K562 (cell line): ENCODE results near the gene UPK2. TPM values are rescaled to one million over a fixed set of nuclear protein-coding genes. Genes with fewer than 3 reads are reported as not detected.

Experiments
- ARNT ChIP-seq, 2 experiments: fragments of 450-650 bp; IDR thresholded peaks; 2 replicates each; pipeline ENCODE4 v1.6.1; 2016; ENCODE audit warnings: mild to moderate bottlenecking in 1 of 2
- CBFB ChIP-seq: sonication (generic); formaldehyde crosslinking; IDR thresholded peaks from 2 replicates; pipeline ENCODE4 v1.4.0; 2020; ENCODE audit warnings: mild to moderate bottlenecking, missing genetic modification reagents
- CBX3 ChIP-seq, 2 experiments: IDR thresholded peaks; 1 replicate in 1 of 2; 2 replicates in 1 of 2; pipeline ENCODE4 v1.6.1; 2012; ENCODE audit warnings: inconsistent platforms in 2 of 2, low read length in 2 of 2, borderline replicate concordance in 1 of 2, control low read depth in 1 of 2
- IRF2 ChIP-seq: sonication (generic); formaldehyde crosslinking; IDR thresholded peaks from 2 replicates; pipeline ENCODE4 v1.8.1; 2022; ENCODE audit warnings: mild to moderate bottlenecking, missing genetic modification reagents
- NCOA1 ChIP-seq: fragments of 450-650 bp; IDR thresholded peaks from 2 replicates; pipeline ENCODE4 v1.6.1; 2016; ENCODE audit warnings: low read depth
- NFE2L1 ChIP-seq: fragments of 450-650 bp; IDR thresholded peaks from 2 replicates; pipeline ENCODE4 v1.6.1; 2016; ENCODE audit warnings: missing genetic modification characterization, low read depth, mild to moderate bottlenecking, missing compliant biosample characterization, moderate library complexity, borderline replicate concordance
- NFIC ChIP-seq: fragments of 450-650 bp; IDR thresholded peaks from 2 replicates; pipeline ENCODE4 v1.6.1; 2017; ENCODE audit warnings: mild to moderate bottlenecking, inconsistent platforms
- NFIX ChIP-seq: fragments of 250-450 bp; sonication (Bioruptor Pico); IDR thresholded peaks from 2 replicates; pipeline ENCODE4 v1.4.0; 2020; ENCODE audit warnings: low read depth, mild to moderate bottlenecking, moderate library complexity
- NR4A1 ChIP-seq, 2 experiments: fragments of 250-450 bp in 1 of 2; fragments of 450-650 bp in 1 of 2; sonication (Bioruptor Pico) in 1 of 2; IDR thresholded peaks; 2 replicates each; pipeline versions ENCODE4 v1.4.0 to v1.6.1; 2016 to 2020; ENCODE audit warnings: mild to moderate bottlenecking in 2 of 2, missing compliant biosample characterization in 1 of 2, missing genetic modification characterization in 1 of 2, moderate library complexity in 1 of 2
- PHF20 ChIP-seq: fragments of 450-650 bp; IDR thresholded peaks from 2 replicates; pipeline ENCODE4 v1.6.1; 2018; ENCODE audit not compliant: partially characterized antibody
- TAF15 ChIP-seq: fragments of 200-400 bp; formaldehyde crosslinking; IDR thresholded peaks from 2 replicates; pipeline ENCODE4 v1.6.1; 2017; ENCODE audit warnings: mild to moderate bottlenecking, low read depth, low read length, moderate library complexity
- TOE1 ChIP-seq, 2 experiments: fragments of 450-650 bp in 1 of 2; sonication (generic) in 1 of 2; formaldehyde crosslinking in 1 of 2; IDR thresholded peaks; 2 replicates each; pipeline versions ENCODE4 v1.7.1 to v1.8.0; 2016 to 2022; ENCODE audit warnings: borderline replicate concordance in 2 of 2, mild to moderate bottlenecking in 2 of 2, antibody characterized with exemption in 1 of 2, inconsistent platforms in 1 of 2, low read depth in 1 of 2, missing genetic modification reagents in 1 of 2, moderate library complexity in 1 of 2
- polyA plus RNA-seq, 8 experiments: library from polyadenylated mRNA; depleted of rRNA in 4 of 8; stranded (reverse) in 5 of 8; unstranded in 3 of 8; fragments of >200 nt; fragmentation: Nextera tagmentation in 2 of 8; fragmentation: Illumina TruSeq in 1 of 8; extraction: Ambion mirVana in 2 of 8; extraction: Trizol in 1 of 8; gene quantifications; 2 replicates each; pipeline versions ENCODE4 v1.2.1 to v1.2.3, GENCODE V29; 2011 to 2014; ENCODE audit warnings: inconsistent platforms in 1 of 8, missing spikeins in 1 of 8
- total RNA-seq, 7 experiments: library from RNA; depleted of rRNA in 6 of 7; stranded (reverse); fragments of >200 nt in 6 of 7; fragmentation: Illumina TruSeq in 2 of 7; extraction: Trizol in 2 of 7; gene quantifications; 2 replicates each; pipeline versions ENCODE4 v1.2.1 to v1.2.3, GENCODE V29; 2011 to 2021; ENCODE audit warnings: low replicate concordance in 1 of 7
- TF ChIP-seq, protein P1 (sequence below): sonication (generic); formaldehyde crosslinking; IDR thresholded peaks from 2 replicates; pipeline ENCODE4 v1.8.0; 2022; ENCODE audit warnings: mild to moderate bottlenecking, low read depth, missing genetic modification reagents
- TF ChIP-seq, protein P2 (sequence below): fragments of 450-650 bp; IDR thresholded peaks from 2 replicates; pipeline ENCODE4 v1.6.1; 2016; ENCODE audit warnings: borderline replicate concordance
- TF ChIP-seq, protein P3 (sequence below): fragments of 200-800 bp; sonication (Bioruptor generic); IDR thresholded peaks from 2 replicates; pipeline ENCODE4 v1.6.1; 2017; ENCODE audit warnings: missing genetic modification characterization, missing compliant biosample characterization
- TF ChIP-seq, protein P4 (sequence below): sonication (generic); formaldehyde crosslinking; IDR thresholded peaks from 2 replicates; pipeline ENCODE4 v1.8.0; 2022; ENCODE audit warnings: missing genetic modification reagents, mild to moderate bottlenecking, moderate library complexity, borderline replicate concordance
- TF ChIP-seq, protein P5 (sequence below), 3 experiments: fragments of 200-800 bp in 1 of 3; sonication (Bioruptor generic) in 1 of 3; sonication (generic) in 1 of 3; formaldehyde crosslinking in 1 of 3; IDR thresholded peaks; 2 replicates each; pipeline versions ENCODE4 v1.6.1 to v1.8.0; 2016 to 2022; ENCODE audit warnings: mild to moderate bottlenecking in 2 of 3, missing compliant biosample characterization in 2 of 3, missing genetic modification characterization in 2 of 3, missing genetic modification reagents in 1 of 3

The UPK2 gene
- total and polyA plus RNA-seq, 9 of the 15 experiments (the other 6 are each of a cell fraction or from before 2014, with no cell fraction given), result not detected

DNA sequence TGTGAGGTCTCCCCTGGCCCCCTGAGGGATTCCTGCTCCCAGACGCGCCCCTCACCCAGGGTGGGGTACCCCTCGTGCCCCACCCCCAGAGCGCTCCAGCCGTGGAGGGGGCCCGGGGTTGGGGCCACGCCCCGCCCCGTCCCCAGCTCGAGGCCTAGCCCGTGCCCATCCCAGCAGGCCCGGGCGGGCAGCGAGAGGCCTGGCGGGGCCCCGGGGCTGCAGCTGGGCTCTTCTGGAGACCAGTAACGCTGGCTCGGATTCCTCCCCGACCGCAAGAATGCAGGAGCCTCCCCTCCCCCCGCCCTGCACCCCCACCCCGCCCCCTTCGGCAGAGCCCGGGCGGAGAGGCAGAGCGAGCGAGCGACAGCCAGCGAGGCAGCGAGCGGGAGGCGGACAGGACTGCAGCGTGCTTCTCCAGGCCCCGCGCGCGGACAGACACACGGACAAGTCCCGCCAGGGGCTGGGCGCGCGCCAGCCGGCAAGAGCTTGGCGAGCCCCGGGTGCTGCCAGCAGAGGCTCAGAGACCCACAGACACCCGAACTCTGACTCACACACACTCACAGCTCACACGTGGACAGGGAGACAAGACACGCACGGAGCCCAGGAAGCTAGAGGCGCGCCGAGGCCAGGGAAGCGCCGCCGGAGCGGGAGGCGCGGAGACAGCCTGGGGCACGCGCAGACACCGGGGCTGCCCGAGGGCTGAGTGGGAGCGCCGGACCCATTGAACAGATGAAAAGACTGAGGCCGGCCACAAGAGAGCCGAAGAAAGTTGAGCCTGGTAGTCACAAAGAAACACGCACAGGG, 45.6 kb upstream of the UPK2 start (continued):
- TF ChIP-seq, protein P1, sequence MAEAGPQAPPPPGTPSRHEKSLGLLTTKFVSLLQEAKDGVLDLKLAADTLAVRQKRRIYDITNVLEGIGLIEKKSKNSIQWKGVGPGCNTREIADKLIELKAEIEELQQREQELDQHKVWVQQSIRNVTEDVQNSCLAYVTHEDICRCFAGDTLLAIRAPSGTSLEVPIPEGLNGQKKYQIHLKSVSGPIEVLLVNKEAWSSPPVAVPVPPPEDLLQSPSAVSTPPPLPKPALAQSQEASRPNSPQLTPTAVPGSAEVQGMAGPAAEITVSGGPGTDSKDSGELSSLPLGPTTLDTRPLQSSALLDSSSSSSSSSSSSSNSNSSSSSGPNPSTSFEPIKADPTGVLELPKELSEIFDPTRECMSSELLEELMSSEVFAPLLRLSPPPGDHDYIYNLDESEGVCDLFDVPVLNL, result peak; percentile 39; the same call in 1 of the 2 replicates
- TF ChIP-seq NCOA1 (peak; percentile 35; the same call in 1 of the 2 replicates), PHF20 (peak; percentile 79), IRF2 (CRISPR knock-in tag) (no peak), NFIX (CRISPR knock-in tag) (no peak), TOE1 (IDR thresholded peaks at IDR 0.05; ENCODE audit: borderline replicate concordance) (0 out of 2 replicates have a peak, but pooled peaks have one; percentile 26), TOE1 (CRISPR knock-in tag; IDR thresholded peaks at IDR 0.05; ENCODE audit: borderline replicate concordance, low read depth) (no peak), CBX3 (IDR thresholded peaks at IDR 0.05; ENCODE audit: borderline replicate concordance in 1 of 2, low read length in 2 of 2) (peak in 1 of 2 experiments; percentile 65; a peak in 1 of 3 replicates), NFE2L1 (tag) (no peak), NR4A1 (CRISPR knock-in tag; IDR thresholded peaks at IDR 0.05) (no peak), NR4A1 (tag; IDR thresholded peaks at IDR 0.05) (0 out of 2 replicates have a peak, but pooled peaks have one; percentile 34), NFIC (0 out of 2 replicates have a peak, but pooled peaks have one; percentile 17), ARNT (IDR thresholded peaks at IDR 0.05) (no peak), CBFB (CRISPR knock-in tag) (no peak), TAF15 (no peak)
- TF ChIP-seq, protein P2, sequence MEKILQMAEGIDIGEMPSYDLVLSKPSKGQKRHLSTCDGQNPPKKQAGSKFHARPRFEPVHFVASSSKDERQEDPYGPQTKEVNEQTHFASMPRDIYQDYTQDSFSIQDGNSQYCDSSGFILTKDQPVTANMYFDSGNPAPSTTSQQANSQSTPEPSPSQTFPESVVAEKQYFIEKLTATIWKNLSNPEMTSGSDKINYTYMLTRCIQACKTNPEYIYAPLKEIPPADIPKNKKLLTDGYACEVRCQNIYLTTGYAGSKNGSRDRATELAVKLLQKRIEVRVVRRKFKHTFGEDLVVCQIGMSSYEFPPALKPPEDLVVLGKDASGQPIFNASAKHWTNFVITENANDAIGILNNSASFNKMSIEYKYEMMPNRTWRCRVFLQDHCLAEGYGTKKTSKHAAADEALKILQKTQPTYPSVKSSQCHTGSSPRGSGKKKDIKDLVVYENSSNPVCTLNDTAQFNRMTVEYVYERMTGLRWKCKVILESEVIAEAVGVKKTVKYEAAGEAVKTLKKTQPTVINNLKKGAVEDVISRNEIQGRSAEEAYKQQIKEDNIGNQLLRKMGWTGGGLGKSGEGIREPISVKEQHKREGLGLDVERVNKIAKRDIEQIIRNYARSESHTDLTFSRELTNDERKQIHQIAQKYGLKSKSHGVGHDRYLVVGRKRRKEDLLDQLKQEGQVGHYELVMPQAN, result 0 out of 2 replicates have a peak, but pooled peaks have one; percentile 56
- TF ChIP-seq, protein P3, sequence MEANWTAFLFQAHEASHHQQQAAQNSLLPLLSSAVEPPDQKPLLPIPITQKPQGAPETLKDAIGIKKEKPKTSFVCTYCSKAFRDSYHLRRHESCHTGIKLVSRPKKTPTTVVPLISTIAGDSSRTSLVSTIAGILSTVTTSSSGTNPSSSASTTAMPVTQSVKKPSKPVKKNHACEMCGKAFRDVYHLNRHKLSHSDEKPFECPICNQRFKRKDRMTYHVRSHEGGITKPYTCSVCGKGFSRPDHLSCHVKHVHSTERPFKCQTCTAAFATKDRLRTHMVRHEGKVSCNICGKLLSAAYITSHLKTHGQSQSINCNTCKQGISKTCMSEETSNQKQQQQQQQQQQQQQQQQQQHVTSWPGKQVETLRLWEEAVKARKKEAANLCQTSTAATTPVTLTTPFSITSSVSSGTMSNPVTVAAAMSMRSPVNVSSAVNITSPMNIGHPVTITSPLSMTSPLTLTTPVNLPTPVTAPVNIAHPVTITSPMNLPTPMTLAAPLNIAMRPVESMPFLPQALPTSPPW, result peak; percentile 89
- TF ChIP-seq, protein P4, sequence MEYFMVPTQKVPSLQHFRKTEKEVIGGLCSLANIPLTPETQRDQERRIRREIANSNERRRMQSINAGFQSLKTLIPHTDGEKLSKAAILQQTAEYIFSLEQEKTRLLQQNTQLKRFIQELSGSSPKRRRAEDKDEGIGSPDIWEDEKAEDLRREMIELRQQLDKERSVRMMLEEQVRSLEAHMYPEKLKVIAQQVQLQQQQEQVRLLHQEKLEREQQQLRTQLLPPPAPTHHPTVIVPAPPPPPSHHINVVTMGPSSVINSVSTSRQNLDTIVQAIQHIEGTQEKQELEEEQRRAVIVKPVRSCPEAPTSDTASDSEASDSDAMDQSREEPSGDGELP (CRISPR knock-in tag), result peak; percentile 52; the same call in 1 of the 2 replicates
- TF ChIP-seq, protein P5, sequence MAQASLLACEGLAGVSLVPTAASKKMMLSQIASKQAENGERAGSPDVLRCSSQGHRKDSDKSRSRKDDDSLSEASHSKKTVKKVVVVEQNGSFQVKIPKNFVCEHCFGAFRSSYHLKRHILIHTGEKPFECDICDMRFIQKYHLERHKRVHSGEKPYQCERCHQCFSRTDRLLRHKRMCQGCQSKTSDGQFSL (CRISPR knock-in tag; IDR thresholded peaks at IDR 0.05), result peak; percentile 86; the same call in 1 of the 2 replicates
- TF ChIP-seq, protein P5 (tag; IDR thresholded peaks at IDR 0.05), result peak in 1 of 2 experiments; percentile 55; a peak in 1 of 4 replicates
